H1 (cell line): Measurements from ENCODE around the gene ZNF747. TPM values are rescaled to one million over a fixed set of nuclear protein-coding genes. Genes with fewer than 3 reads are reported as not detected.

Experiments used
- CTCF ChIA-PET: fragments of 300-600 bp; sonication (Branson Sonifier 250); formaldehyde crosslinking; loops from one replicate; lab custom pipeline; 2021; ENCODE audit not compliant: partially characterized antibody; lab: Charles Lee
- POLR2A ChIA-PET: fragments of 300-600 bp; sonication (Branson Sonifier 250); formaldehyde crosslinking; loops from one replicate; lab custom pipeline; 2021; ENCODE audit warnings: inconsistent platforms; ENCODE audit not compliant: partially characterized antibody; lab: Charles Lee
- DNase-seq, 2 experiments: peaks; one replicate each; pipeline versions ENCODE4 v3.0.0 to v3.0.0-alpha.2; 2010 to 2022; ENCODE audit warnings: low spot score in 2 of 2, low read depth in 1 of 2, mixed read lengths in 1 of 2
- FAIRE-seq: peaks from 2 replicates; lab custom pipeline; 2011; peaks lifted over from hg19 to GRCh38; lab: Jason Lieb, UNC
- H2AFZ ChIP-seq: 2 replicates; pipeline ENCODE4 v1.8.1; 2012; ENCODE audit warnings: low read length, inconsistent platforms
- H2AK5ac ChIP-seq: 2 replicates; pipeline ENCODE4 v1.6.1; 2013; ENCODE audit warnings: low read depth, low read length
- H2BK120ac ChIP-seq: replicated peaks from 2 replicates; pipeline ENCODE3; 2013; ENCODE audit warnings: low read depth, low read length, inconsistent platforms
- H2BK12ac ChIP-seq: 2 replicates; pipeline ENCODE4 v1.6.1; 2013; ENCODE audit warnings: low read depth, low read length
- H2BK15ac ChIP-seq: 2 replicates; pipeline ENCODE4 v1.6.1; 2013; ENCODE audit warnings: low read length
- H2BK20ac ChIP-seq: 2 replicates; pipeline ENCODE4 v1.6.1; 2013; ENCODE audit warnings: low read length
- H2BK5ac ChIP-seq: 2 replicates; pipeline ENCODE4 v1.6.1; 2013; ENCODE audit warnings: low read depth, low read length
- H3K14ac ChIP-seq: 2 replicates; pipeline ENCODE4 v1.6.1; 2013; ENCODE audit warnings: inconsistent platforms; ENCODE audit not compliant: insufficient read length
- H3K18ac ChIP-seq: 2 replicates; pipeline ENCODE4 v1.6.1; 2013; ENCODE audit warnings: low read length; ENCODE audit errors: extremely low read depth
- H3K23ac ChIP-seq: 2 replicates; pipeline ENCODE4 v1.6.1; 2013; ENCODE audit warnings: inconsistent platforms; ENCODE audit not compliant: insufficient read length
- H3K23me2 ChIP-seq: 2 replicates; pipeline ENCODE4 v1.6.1; 2013; ENCODE audit warnings: low read depth, low read length
- H3K27ac ChIP-seq: 2 replicates; pipeline ENCODE4 v1.6.1; 2011; ENCODE audit warnings: low read depth, low read length, inconsistent platforms
- H3K27me3 ChIP-seq, 4 experiments: replicated peaks in 1 of 4; 1 replicate in 1 of 4; 2 replicates in 3 of 4; pipeline versions ENCODE4 v1.6.1 to v1.8.1; 2011 to 2013; ENCODE audit warnings: low read length in 3 of 4, mild to moderate bottlenecking in 3 of 4, inconsistent platforms in 2 of 4, mixed read lengths in 2 of 4, moderate library complexity in 1 of 4; ENCODE audit not compliant: control insufficient read depth in 3 of 4, insufficient read depth in 3 of 4; ENCODE audit errors: extremely low read depth in 1 of 4
- H3K36me3 ChIP-seq, 4 experiments: 2 replicates each; pipeline versions ENCODE4 v1.6.1 to v1.8.1; 2011 to 2013; ENCODE audit warnings: mild to moderate bottlenecking in 4 of 4, low read length in 3 of 4, moderate library complexity in 2 of 4, control low read depth in 1 of 4, inconsistent platforms in 1 of 4; ENCODE audit not compliant: insufficient read depth in 4 of 4, control insufficient read depth in 2 of 4
- H3K4ac ChIP-seq: replicated peaks from 2 replicates; pipeline ENCODE3; 2013; ENCODE audit warnings: low read length, low read depth, mixed read lengths, inconsistent platforms; ENCODE audit not compliant: insufficient read length
- H3K4me1 ChIP-seq, 4 experiments: replicated peaks in 1 of 4; 1 replicate in 1 of 4; 2 replicates in 3 of 4; pipeline versions ENCODE4 v1.6.1 to v1.8.1; 2011 to 2013; ENCODE audit warnings: low read length in 3 of 4, inconsistent platforms in 2 of 4, mixed read lengths in 1 of 4; ENCODE audit not compliant: insufficient read depth in 4 of 4, control insufficient read depth in 3 of 4
- H3K4me2 ChIP-seq, 2 experiments: 2 replicates each; pipeline versions ENCODE4 v1.6.1 to v1.8.1; 2011 to 2013; ENCODE audit warnings: low read depth in 2 of 2, low read length in 2 of 2, control low read depth in 1 of 2, inconsistent platforms in 1 of 2, mild to moderate bottlenecking in 1 of 2; ENCODE audit not compliant: insufficient read depth in 1 of 2
- H3K4me3 ChIP-seq, 4 experiments: fragments of 200-600, 300-600 bp in 1 of 4; sonication (generic), shearing (Covaris generic), sonication (Bioruptor Twin) in 1 of 4; 2 replicates each; pipeline versions ENCODE4 v1.5.1 to v1.8.1; 2011 to 2016; ENCODE audit warnings: low read length in 4 of 4, low read depth in 3 of 4, control low read depth in 2 of 4, inconsistent platforms in 2 of 4, mild to moderate bottlenecking in 2 of 4, mixed read lengths in 1 of 4, moderate library complexity in 1 of 4; ENCODE audit not compliant: insufficient read depth in 2 of 4; ENCODE audit errors: extremely low read depth in 1 of 4
- H3K56ac ChIP-seq: replicated peaks from 2 replicates; pipeline ENCODE3; 2013; ENCODE audit warnings: low read depth, mild to moderate bottlenecking, mixed read lengths, low read length, inconsistent platforms; ENCODE audit not compliant: insufficient read length
- H3K79me1 ChIP-seq: 2 replicates; pipeline ENCODE4 v1.6.1; 2013; ENCODE audit warnings: low read depth, low read length, control low read depth
- H3K79me2 ChIP-seq, 2 experiments: 2 replicates each; pipeline versions ENCODE4 v1.6.1 to v1.8.1; 2012 to 2013; ENCODE audit warnings: low read length in 2 of 2, mild to moderate bottlenecking in 2 of 2, inconsistent platforms in 1 of 2; ENCODE audit not compliant: insufficient read depth in 2 of 2, control insufficient read depth in 1 of 2
- H3K9ac ChIP-seq, 4 experiments: replicated peaks in 1 of 4; 1 replicate in 1 of 4; 2 replicates in 3 of 4; pipeline versions ENCODE4 v1.6.1 to v1.8.1; 2011 to 2013; ENCODE audit warnings: low read depth in 3 of 4, low read length in 3 of 4, control low read depth in 2 of 4, mild to moderate bottlenecking in 2 of 4, moderate library complexity in 2 of 4, inconsistent platforms in 1 of 4; ENCODE audit errors: extremely low read depth in 1 of 4
- H3K9me3 ChIP-seq, 2 experiments: 2 replicates each; pipeline versions ENCODE4 v1.6.1 to v1.8.1; 2012 to 2013; ENCODE audit warnings: mild to moderate bottlenecking in 2 of 2, moderate library complexity in 2 of 2, control low read depth in 1 of 2, inconsistent platforms in 1 of 2, low read depth in 1 of 2, low read length in 1 of 2, mixed read lengths in 1 of 2; ENCODE audit not compliant: insufficient read depth in 2 of 2
- H4K20me1 ChIP-seq, 2 experiments: replicated peaks in 1 of 2; 2 replicates each; pipeline versions ENCODE3 to v1.8.1; 2011 to 2013; ENCODE audit warnings: inconsistent platforms in 2 of 2, low read length in 2 of 2, mild to moderate bottlenecking in 1 of 2; ENCODE audit not compliant: insufficient read depth in 2 of 2, control insufficient read depth in 1 of 2
- H4K5ac ChIP-seq: 2 replicates; pipeline ENCODE4 v1.6.1; 2013; ENCODE audit warnings: low read length, low read depth, mixed read lengths, inconsistent platforms; ENCODE audit not compliant: insufficient read length
- H4K8ac ChIP-seq: 2 replicates; pipeline ENCODE4 v1.8.0; 2013; ENCODE audit warnings: mild to moderate bottlenecking, moderate library complexity, low read length, inconsistent platforms; ENCODE audit not compliant: insufficient read depth; ENCODE audit errors: extremely low read depth
- H4K91ac ChIP-seq: replicated peaks from 2 replicates; pipeline ENCODE3; 2013; ENCODE audit warnings: low read length, mixed read lengths, inconsistent platforms; ENCODE audit not compliant: insufficient read length
- CBX8 ChIP-seq: fragments of 300-800, 300-1000 bp; sonication (generic); IDR thresholded peaks from 2 replicates; pipeline ENCODE4 v1.7.1; 2016; ENCODE audit warnings: low read depth, low read length, borderline replicate concordance
- CHD2 ChIP-seq: IDR thresholded peaks from 2 replicates; pipeline ENCODE4 v1.6.1; 2012; ENCODE audit warnings: low read length, improper control_type of control experiment
- EGR1 ChIP-seq: IDR thresholded peaks from 2 replicates; pipeline ENCODE4 v1.6.1; 2011; ENCODE audit warnings: low read depth, low read length, borderline replicate concordance
- PHF8 ChIP-seq: fragments of 200-600 bp; sonication (generic); conservative IDR thresholded peaks from 2 replicates; pipeline ENCODE4 v1.7.1; 2012; ENCODE audit warnings: low read depth, mild to moderate bottlenecking, inconsistent platforms, low read length, moderate library complexity
- POLR2A ChIP-seq, 2 experiments: IDR thresholded peaks; 1 replicate in 1 of 2; 2 replicates in 1 of 2; pipeline ENCODE4 v1.6.1; 2011; ENCODE audit warnings: low read depth in 2 of 2, low read length in 2 of 2, mild to moderate bottlenecking in 2 of 2; ENCODE audit errors: control extremely low read depth in 1 of 2
- WGBS, 2 experiments: shearing (Covaris generic) in 1 of 2; methylation state at CpG; one replicate each; pipeline versions ENCODE4 v1.1.6 to v1.1.7; 2013 to 2015; ENCODE audit warnings: low lambda C conversion rate in 2 of 2, mixed read lengths in 2 of 2, inconsistent platforms in 1 of 2, low coverage in 1 of 2, missing lambda C conversion rate in 1 of 2; ENCODE audit not compliant: insufficient replicate concordance in 2 of 2, insufficient coverage in 1 of 2, insufficient read length in 1 of 2; ENCODE audit errors: extremely low coverage in 1 of 2, missing lambda C conversion rate in 1 of 2; 5-methylcytosine and 5-hydroxymethylcytosine counted together
- polyA plus RNA-seq, 7 experiments: library from polyadenylated mRNA; depleted of rRNA in 3 of 7; stranded (reverse) in 5 of 7; unstranded in 2 of 7; fragments of >200 nt in 5 of 7; fragments of 200-250 nt in 2 of 7; gene quantifications; 1 replicate in 5 of 7; 2 replicates in 1 of 7; 4 replicates in 1 of 7; pipeline versions ENCODE4 v1.2.1 to v1.2.3, GENCODE V29; 2011 to 2013; ENCODE audit warnings: missing spikeins in 2 of 7, mixed read lengths in 2 of 7
- total RNA-seq: library from RNA; stranded (reverse); fragmentation: NEBNext Ultra II Directional; extraction: Animal tissue kit (Norgen Biotek cat#: 25700); gene quantifications from 2 replicates; pipeline ENCODE4 v1.2.1, GENCODE V29; 2021
- TF ChIP-seq, protein P1 (sequence below), 3 experiments: IDR thresholded peaks; 1 replicate in 2 of 3; 2 replicates in 1 of 3; pipeline versions ENCODE4 v1.5.1 to v1.6.1; 2011; ENCODE audit warnings: low read length in 3 of 3, mild to moderate bottlenecking in 3 of 3, inconsistent platforms in 2 of 3, low read depth in 1 of 3, moderate library complexity in 1 of 3; ENCODE audit not compliant: insufficient read depth in 1 of 3; ENCODE audit errors: control extremely low read depth in 1 of 3
- TF ChIP-seq, protein P2 (sequence below): IDR thresholded peaks from 2 replicates; pipeline ENCODE4 v1.6.1; 2012; ENCODE audit warnings: inconsistent platforms

Gene ZNF747
- total and polyA plus RNA-seq, 2 of the 8 experiments (the other 6 are each of a cell fraction or from before 2014, with no cell fraction given), result 9.9 to 10.3 TPM

- Histone ChIP-seq H3K79me2 (no peaks in the 10 kb centered on the region), H3K56ac (no peak overlapping the region), H2BK12ac (0 out of 2 replicates have a peak overlapping the region, but pooled peaks have one; percentile 50), H2AK5ac (no peak overlapping the region), H4K8ac (peak overlapping the region; percentile 96), H3K9ac (peak overlapping the region in 2 of 4 experiments; percentile 38 to 39; a peak in 3 of 7 replicates), H3K27me3 (peaks cover 0 to 3% (median 1%) of the 10 kb centered on the region in 4 experiments; a peak in 1 of 7 replicates), H3K23ac (no peak overlapping the region), H3K27ac (no peak overlapping the region), H3K4me3 (peak overlapping the region; percentile 2 to 53 (median 38); a peak in 6 of 8 replicates), H3K79me1 (no peaks in the 10 kb centered on the region), H2BK20ac (no peak overlapping the region), H3K9me3 (no peaks in the 10 kb centered on the region), H3K18ac (peak overlapping the region; percentile 44; the same call in 1 of the 2 replicates), H2BK15ac (0 out of 2 replicates have a peak overlapping the region, but pooled peaks have one; percentile 10), H4K20me1 (peaks cover 0 to under 1% of the 10 kb centered on the region in 2 experiments), H3K4ac (no peak overlapping the region), H4K5ac (peak overlapping the region; percentile 47), H4K91ac (no peak overlapping the region), H2BK5ac (peak overlapping the region; percentile 39; the same call in 1 of the 2 replicates), H3K14ac (no peak overlapping the region), H3K23me2 (peaks cover 7% of the 10 kb centered on the region; the same call in 1 of the 2 replicates), H3K4me1 (peaks cover 0 to 4% (median 1%) of the 10 kb centered on the region in 4 experiments; a peak in 2 of 7 replicates), H2AFZ (peak overlapping the region; percentile 68), H2BK120ac (no peak overlapping the region), H3K4me2 (peak overlapping the region; percentile 24 to 67; a peak in 3 of 4 replicates), H3K36me3 (no peaks in the 10 kb centered on the region)
- WGBS, 2 experiments, result 21% methylated on average over 43 of the region's 46 CpGs; no CpG with 5 or more reads in 1 of the 2 experiments
- ChIA-PET POLR2A (interaction anchor here (0.6 to 8.4 kb wide), 19 partner anchors 10 to 206 kb away, joined by 3 to 121 read pairs (median 3); partner anchors contain the start of genes CD2BP2, DCTPP1, ZNF688 and ZNF747), CTCF (interaction anchor here (0.6 to 2.1 kb wide), 12 partner anchors 15 to 136 kb away, joined by 3 to 7 read pairs (median 3); partner anchors contain the start of gene ZNF747)
- FAIRE-seq (no peak), DNase-seq (peak in 1 of 2 experiments; percentile 77)
- no peak for TF ChIP-seq EGR1
- TF ChIP-seq, protein P1, sequence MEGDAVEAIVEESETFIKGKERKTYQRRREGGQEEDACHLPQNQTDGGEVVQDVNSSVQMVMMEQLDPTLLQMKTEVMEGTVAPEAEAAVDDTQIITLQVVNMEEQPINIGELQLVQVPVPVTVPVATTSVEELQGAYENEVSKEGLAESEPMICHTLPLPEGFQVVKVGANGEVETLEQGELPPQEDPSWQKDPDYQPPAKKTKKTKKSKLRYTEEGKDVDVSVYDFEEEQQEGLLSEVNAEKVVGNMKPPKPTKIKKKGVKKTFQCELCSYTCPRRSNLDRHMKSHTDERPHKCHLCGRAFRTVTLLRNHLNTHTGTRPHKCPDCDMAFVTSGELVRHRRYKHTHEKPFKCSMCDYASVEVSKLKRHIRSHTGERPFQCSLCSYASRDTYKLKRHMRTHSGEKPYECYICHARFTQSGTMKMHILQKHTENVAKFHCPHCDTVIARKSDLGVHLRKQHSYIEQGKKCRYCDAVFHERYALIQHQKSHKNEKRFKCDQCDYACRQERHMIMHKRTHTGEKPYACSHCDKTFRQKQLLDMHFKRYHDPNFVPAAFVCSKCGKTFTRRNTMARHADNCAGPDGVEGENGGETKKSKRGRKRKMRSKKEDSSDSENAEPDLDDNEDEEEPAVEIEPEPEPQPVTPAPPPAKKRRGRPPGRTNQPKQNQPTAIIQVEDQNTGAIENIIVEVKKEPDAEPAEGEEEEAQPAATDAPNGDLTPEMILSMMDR (IDR thresholded peaks at IDR 0.05; ENCODE audit: control extremely low read depth in 1 of 3, insufficient read depth in 1 of 3, low read depth in 1 of 3, low read length in 3 of 3), result no peak
- TF ChIP-seq CHD2, result no peak
- no peak for TF ChIP-seq CBX8
- TF ChIP-seq, protein P2, sequence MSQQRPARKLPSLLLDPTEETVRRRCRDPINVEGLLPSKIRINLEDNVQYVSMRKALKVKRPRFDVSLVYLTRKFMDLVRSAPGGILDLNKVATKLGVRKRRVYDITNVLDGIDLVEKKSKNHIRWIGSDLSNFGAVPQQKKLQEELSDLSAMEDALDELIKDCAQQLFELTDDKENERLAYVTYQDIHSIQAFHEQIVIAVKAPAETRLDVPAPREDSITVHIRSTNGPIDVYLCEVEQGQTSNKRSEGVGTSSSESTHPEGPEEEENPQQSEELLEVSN, result peak; percentile 74
- TF ChIP-seq PHF8, result peak; percentile 41; the same call in 1 of the 2 replicates
- no peak for TF ChIP-seq POLR2A (IDR thresholded peaks at IDR 0.05; ENCODE audit: control extremely low read depth in 1 of 2, low read depth in 2 of 2, low read length in 2 of 2)
These were observed 26.6 kb upstream of the ZNF747 start for GRCh38 chr16:30561089-30561816.
